Retinal pigment epithelial cell (primary cell): ENCODE measurements around the gene BBS7.

Experiments
- DNase-seq: peaks from one replicate; pipeline ENCODE4 v3.0.0-alpha.2; 2010; ENCODE audit warnings: low read depth
- H3K4me3 ChIP-seq: 2 replicates; pipeline ENCODE4 v1.5.1; 2011; ENCODE audit warnings: mild to moderate bottlenecking, low read length, control low read depth, moderate library complexity
- CTCF ChIP-seq: conservative IDR thresholded peaks from 2 replicates; pipeline ENCODE4 v1.5.1; 2011; ENCODE audit warnings: low read depth, low read length, control low read depth, inconsistent platforms

The BBS7 gene

GRCh38 chr4:121794505-121795188, 75.6 kb downstream of the BBS7 start:
- no peak overlapping the region for H3K4me3 ChIP-seq
- no peak for TF ChIP-seq CTCF
- no peak for DNase-seq

GRCh38 chr4:121792966-121793365, 77.3 kb downstream of the BBS7 start:
- DNase-seq: no peak
- TF ChIP-seq CTCF: no peak

GRCh38 chr4:121791481-121791880, 78.8 kb downstream of the BBS7 start:
- no peak overlapping the region for H3K4me3 ChIP-seq
- no peak for TF ChIP-seq CTCF
- DNase-seq: no peak

More at GRCh38 chr4:121792966-121793365, 77.3 kb downstream of the BBS7 start:
- no peak overlapping the region for H3K4me3 ChIP-seq

GRCh38 chr4:121790976-121791375, 79.3 kb downstream of the BBS7 start:
- no peak for DNase-seq
- no peak overlapping the region for H3K4me3 ChIP-seq
- no peak for TF ChIP-seq CTCF

- no peak for DNase-seq
- no peak overlapping the region for H3K4me3 ChIP-seq
- no peak for TF ChIP-seq CTCF
Observed at GRCh38 chr4:121789960-121790829, 80.1 kb downstream of the BBS7 start.

- no peak for TF ChIP-seq CTCF
- DNase-seq: no peak
- no peak overlapping the region for H3K4me3 ChIP-seq
Observed at GRCh38 chr4:121789455-121789854, 80.8 kb downstream of the BBS7 start.
